Lower leg skin (tissue), 3 donors: Measurements from ENCODE around the gene MAFB.

Source experiments
- POLR2A ChIP-seq, 2 donors: fragments of 450-650 bp; IDR thresholded peaks; one replicate each; pipeline ENCODE4 v1.6.1; 2016 to 2017; ENCODE audit warnings: antibody characterized with exemption in 2 of 2, mild to moderate bottlenecking in 1 of 2, moderate library complexity in 1 of 2
- TF ChIP-seq, protein P1 (sequence below), 3 donors: fragments of 450-650 bp; IDR thresholded peaks; one replicate each; pipeline ENCODE4 v1.5.1; 2016; ENCODE audit warnings: antibody characterized with exemption in 3 of 3, mild to moderate bottlenecking in 3 of 3, moderate library complexity in 2 of 3

DNA sequence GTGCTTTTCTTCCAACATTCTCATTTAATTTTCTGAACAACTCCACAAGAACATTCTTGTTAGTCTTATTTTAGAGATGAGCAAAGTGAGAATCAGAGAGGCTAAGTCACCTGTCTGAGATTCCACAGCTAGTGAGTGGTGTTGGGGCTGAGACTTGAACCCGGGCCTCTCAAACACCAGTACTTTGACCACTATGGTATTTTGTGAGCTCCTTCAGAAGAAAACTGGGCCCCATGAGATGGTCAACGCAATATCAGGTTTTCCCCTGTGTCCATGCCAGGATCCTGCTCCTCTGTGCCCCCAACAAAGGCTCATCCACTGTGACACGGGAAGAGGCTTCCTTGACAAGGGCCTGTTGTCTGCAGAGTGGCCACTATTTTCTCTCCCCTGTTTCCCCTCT, 51.9 kb downstream of the MAFB start:
- TF ChIP-seq, protein P1, sequence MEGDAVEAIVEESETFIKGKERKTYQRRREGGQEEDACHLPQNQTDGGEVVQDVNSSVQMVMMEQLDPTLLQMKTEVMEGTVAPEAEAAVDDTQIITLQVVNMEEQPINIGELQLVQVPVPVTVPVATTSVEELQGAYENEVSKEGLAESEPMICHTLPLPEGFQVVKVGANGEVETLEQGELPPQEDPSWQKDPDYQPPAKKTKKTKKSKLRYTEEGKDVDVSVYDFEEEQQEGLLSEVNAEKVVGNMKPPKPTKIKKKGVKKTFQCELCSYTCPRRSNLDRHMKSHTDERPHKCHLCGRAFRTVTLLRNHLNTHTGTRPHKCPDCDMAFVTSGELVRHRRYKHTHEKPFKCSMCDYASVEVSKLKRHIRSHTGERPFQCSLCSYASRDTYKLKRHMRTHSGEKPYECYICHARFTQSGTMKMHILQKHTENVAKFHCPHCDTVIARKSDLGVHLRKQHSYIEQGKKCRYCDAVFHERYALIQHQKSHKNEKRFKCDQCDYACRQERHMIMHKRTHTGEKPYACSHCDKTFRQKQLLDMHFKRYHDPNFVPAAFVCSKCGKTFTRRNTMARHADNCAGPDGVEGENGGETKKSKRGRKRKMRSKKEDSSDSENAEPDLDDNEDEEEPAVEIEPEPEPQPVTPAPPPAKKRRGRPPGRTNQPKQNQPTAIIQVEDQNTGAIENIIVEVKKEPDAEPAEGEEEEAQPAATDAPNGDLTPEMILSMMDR (IDR thresholded peaks at IDR 0.05), result no peak
- TF ChIP-seq POLR2A (IDR thresholded peaks at IDR 0.05), result no peak
